ENCODE results near the gene TNNC1. TPM values are rescaled to one million over a fixed set of nuclear protein-coding genes. Genes with fewer than 3 reads are reported as not detected.

The TNNC1 gene
- total and polyA plus RNA-seq, 2 donors (not counting 1 experiment from before 2014, with no cell fraction given): 1.1 to 5.4 TPM

DNA sequence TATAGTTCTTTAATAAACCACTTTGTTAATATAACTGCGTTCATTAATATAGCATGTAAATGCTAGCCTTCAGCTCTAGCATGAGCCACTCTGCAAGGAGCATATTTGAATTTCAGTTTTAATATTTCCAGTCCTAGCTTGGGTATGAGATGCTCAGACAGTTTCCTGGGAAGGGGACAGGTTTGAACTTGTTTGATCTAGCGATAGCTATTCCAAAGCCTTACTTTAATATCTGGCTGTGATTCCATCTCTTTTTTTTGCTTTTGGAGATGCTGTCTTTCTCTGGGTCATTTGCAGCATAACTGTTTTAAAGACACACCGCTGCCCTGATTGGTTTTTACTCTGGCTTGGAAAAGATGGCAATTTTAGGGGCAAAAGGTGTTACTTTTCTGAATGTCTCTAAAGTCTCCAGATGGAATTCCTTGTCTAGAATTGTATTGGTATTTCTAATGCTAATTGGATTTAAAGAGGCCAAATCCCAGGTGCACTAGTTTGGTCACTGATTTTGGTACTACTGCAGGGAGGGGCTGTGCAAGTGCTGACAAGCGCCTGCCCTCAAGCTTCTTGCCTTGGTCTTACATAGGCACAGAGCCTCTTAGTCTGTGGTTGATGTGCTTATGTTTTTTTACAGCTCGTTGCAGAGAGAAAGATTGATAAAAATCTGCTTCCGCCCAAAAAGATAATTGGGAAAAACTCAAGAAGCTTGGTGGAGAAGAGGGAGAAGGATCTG lies 4.4 kb upstream of the TNNC1 start:
- peak overlapping the region; percentile 1 for H3K27ac Mint-ChIP-seq
- Histone ChIP-seq H3K27ac (ENCODE audit: low read length in 2 of 2) (no peak overlapping the region), H4K20me1 (ENCODE audit: control insufficient read depth, insufficient read depth, low read length, poor library complexity, severe bottlenecking) (peaks cover 9% of the 10 kb centered on the region), H3K27me3 (replicated peaks in 1 of 4; ENCODE audit: control extremely low read depth in 1 of 4, control insufficient read depth in 3 of 4, insufficient read depth in 4 of 4, low read length in 3 of 4) (no peaks in the 10 kb centered on the region), H3K9ac (ENCODE audit: low read length) (no peak overlapping the region), H3K9me3 (ENCODE audit: control extremely low read depth in 1 of 3, control insufficient read depth in 2 of 3, insufficient read depth in 1 of 3, low read length in 2 of 3) (no peaks in the 10 kb centered on the region), H3K79me2 (ENCODE audit: control insufficient read depth, insufficient read depth, low read length) (peaks cover 27% of the 10 kb centered on the region), H3K4me2 (replicated peaks; ENCODE audit: low read depth, low read length, poor library complexity, severe bottlenecking) (no peak overlapping the region), H3K4me1 (ENCODE audit: control insufficient read depth in 2 of 2, insufficient read depth in 2 of 2, low read length in 2 of 2) (peaks cover 16 to 27% of the 10 kb centered on the region in 2 donors), H3K36me3 (replicated peaks in 1 of 2; ENCODE audit: control extremely low read depth in 1 of 2, control insufficient read depth in 1 of 2, extremely low read depth in 1 of 2, insufficient read depth in 2 of 2, low read length in 1 of 2) (peaks cover 6 to 24% of the 10 kb centered on the region in 2 experiments), H2AFZ (ENCODE audit: insufficient read depth, low read depth, low read length, poor library complexity, severe bottlenecking) (no peak overlapping the region), H3K4me3 (ENCODE audit: control extremely low read depth in 1 of 5, extremely low read depth in 1 of 5, insufficient read depth in 1 of 5, low read depth in 2 of 5, low read length in 4 of 5) (no peak overlapping the region)
- 93% methylated on average over 5 of the region's 6 CpGs for WGBS (ENCODE audit: insufficient coverage)
- no peaks in the 10 kb centered on the region for H3K9me3 Mint-ChIP-seq (ENCODE audit: insufficient read depth)
- H3K4me1 Mint-ChIP-seq: peaks cover 41% of the 10 kb centered on the region
- ChIA-PET POLR2A (no interaction called here), CTCF (interaction anchor here (1.1 to 5.1 kb wide), 3 partner anchors 11 to 103 kb away, joined by 3 to 23 read pairs (median 6); partner anchors contain the start of gene SEMA3G)
- intact Hi-C loops (cut with micrococcal nuclease): loop anchor here (5.0 kb wide), 2 partner anchors 229 to 231 kb away; partner anchors contain the start of genes GNL3, PBRM1 and TLR9
- H3K27me3 Mint-ChIP-seq: no peaks in the 10 kb centered on the region
- DNase-seq (no peak), ATAC-seq (ENCODE audit: low read depth) (no peak)
- no peak for TF ChIP-seq CTCF (IDR thresholded peaks at IDR 0.05)
- no peak for TF ChIP-seq EZH2 (IDR thresholded peaks at IDR 0.05; ENCODE audit: borderline replicate concordance, insufficient read depth, low read depth, low read length, poor library complexity, severe bottlenecking)
- no peak overlapping the region for H3K4me3 Mint-ChIP-seq

GRCh38 chr3:52456800-52457183 lies 3.0 kb upstream of the TNNC1 start:
- peak overlapping the region in 1 of 2 donors; percentile 92 for H3K27ac ChIP-seq (ENCODE audit: low read length in 2 of 2)
- H3K4me3 Mint-ChIP-seq: peak overlapping the region; percentile 88
- no peak overlapping the region for H2AFZ ChIP-seq (ENCODE audit: insufficient read depth, low read depth, low read length, poor library complexity, severe bottlenecking)
- peaks cover 38% of the 10 kb centered on the region for H3K4me1 Mint-ChIP-seq
- H3K9me3 Mint-ChIP-seq (ENCODE audit: insufficient read depth): no peaks in the 10 kb centered on the region
- H3K79me2 ChIP-seq (ENCODE audit: control insufficient read depth, insufficient read depth, low read length): peaks cover 40% of the 10 kb centered on the region
- peak overlapping the region; percentile 86 for H3K4me2 ChIP-seq (replicated peaks; ENCODE audit: low read depth, low read length, poor library complexity, severe bottlenecking)
- TF ChIP-seq EZH2 (IDR thresholded peaks at IDR 0.05; ENCODE audit: borderline replicate concordance, insufficient read depth, low read depth, low read length, poor library complexity, severe bottlenecking): no peak
- WGBS (ENCODE audit: insufficient coverage): 100% methylated on average over 3 of the region's 5 CpGs
- ChIA-PET POLR2A (no interaction called here), CTCF (interaction anchor here (5.1 kb wide), 1 partner anchor 10 kb away, joined by 23 read pairs; the partner anchor contains the start of gene SEMA3G)
- intact Hi-C loops (cut with micrococcal nuclease): loop anchor here (5.0 kb wide), 2 partner anchors 229 to 231 kb away; partner anchors contain the start of genes GNL3, PBRM1 and TLR9
- ATAC-seq (ENCODE audit: low read depth): no peak
- DNase-seq: no peak
- peaks cover 1 to 18% of the 10 kb centered on the region in 2 experiments for H3K36me3 ChIP-seq (replicated peaks in 1 of 2; ENCODE audit: control extremely low read depth in 1 of 2, control insufficient read depth in 1 of 2, extremely low read depth in 1 of 2, insufficient read depth in 2 of 2, low read length in 1 of 2)
- H3K27me3 Mint-ChIP-seq: no peaks in the 10 kb centered on the region
- H3K27ac Mint-ChIP-seq: peak overlapping the region; percentile 94
- no peak overlapping the region for H3K9ac ChIP-seq (ENCODE audit: low read length)
- no peaks in the 10 kb centered on the region for H3K27me3 ChIP-seq (replicated peaks in 1 of 4; ENCODE audit: control extremely low read depth in 1 of 4, control insufficient read depth in 3 of 4, insufficient read depth in 4 of 4, low read length in 3 of 4)
- no peak overlapping the region for H3K4me3 ChIP-seq (ENCODE audit: control extremely low read depth in 1 of 5, extremely low read depth in 1 of 5, insufficient read depth in 1 of 5, low read depth in 2 of 5, low read length in 4 of 5)
- peaks cover 16 to 27% of the 10 kb centered on the region in 2 donors for H3K4me1 ChIP-seq (ENCODE audit: control insufficient read depth in 2 of 2, insufficient read depth in 2 of 2, low read length in 2 of 2)
- H3K9me3 ChIP-seq (ENCODE audit: control extremely low read depth in 1 of 3, control insufficient read depth in 2 of 3, insufficient read depth in 1 of 3, low read length in 2 of 3): no peaks in the 10 kb centered on the region
- no peaks in the 10 kb centered on the region for H4K20me1 ChIP-seq (ENCODE audit: control insufficient read depth, insufficient read depth, low read length, poor library complexity, severe bottlenecking)
